ENCODE data around the gene RAD51B.

Gene RAD51B

GRCh38 chr14:68584786-68585185 lies 765.2 kb downstream of the RAD51B start:
- FAIRE-seq (no peak), DNase-seq (ENCODE audit: insufficient read length, low spot score) (no peak)

- FAIRE-seq (no peak), DNase-seq (ENCODE audit: insufficient read length, low spot score) (no peak)
These were observed 766.1 kb downstream of the RAD51B start for GRCh38 chr14:68585690-68586089.

DNA sequence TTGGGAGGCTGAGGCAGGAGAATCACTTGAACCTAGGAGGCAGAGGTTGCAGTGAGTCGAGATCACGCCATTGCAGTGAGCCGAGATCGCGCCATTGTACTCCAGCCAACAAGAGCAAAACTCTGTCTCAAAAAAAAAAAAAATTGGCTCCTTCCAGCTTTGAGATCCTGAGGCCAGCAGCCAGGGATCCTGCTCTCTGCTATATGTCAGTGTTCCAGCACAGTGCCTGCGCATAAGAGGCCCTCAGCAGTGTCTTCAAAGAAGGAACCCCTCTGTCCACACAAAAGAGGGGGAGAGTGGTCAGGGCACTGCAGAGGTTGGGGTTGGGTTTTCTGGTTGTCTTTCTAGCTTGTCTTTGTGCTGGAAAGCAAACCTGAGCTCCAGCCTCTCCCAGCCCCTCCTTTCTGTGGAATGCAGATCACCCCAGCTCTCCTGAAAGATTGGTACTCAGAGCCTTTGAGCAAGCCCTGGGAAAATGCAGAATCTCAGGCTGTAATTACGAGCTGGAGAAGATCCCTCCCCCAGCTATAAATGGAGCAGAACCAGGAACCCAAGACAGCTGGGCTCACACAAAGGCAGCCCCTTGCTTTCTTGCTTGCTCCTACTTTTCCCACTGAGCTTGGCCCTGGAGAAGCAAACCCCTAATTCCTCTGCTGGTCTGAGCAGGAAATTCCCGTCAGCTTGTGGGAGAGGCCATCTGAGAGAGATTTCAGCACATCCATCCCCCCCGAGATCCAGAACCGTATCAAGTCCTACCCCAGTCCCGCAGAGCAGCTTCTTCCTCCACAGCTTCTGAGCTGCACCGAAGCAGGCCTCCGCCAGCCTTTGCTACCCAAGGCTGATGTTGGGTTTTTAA lies 767.5 kb downstream of the RAD51B start:
- no peak for DNase-seq (ENCODE audit: insufficient read length, low spot score)
- FAIRE-seq: peak; percentile 86

- FAIRE-seq (peak; percentile 84), DNase-seq (ENCODE audit: insufficient read length, low spot score) (no peak)
These were observed 768.4 kb downstream of the RAD51B start for GRCh38 chr14:68587931-68588330.

- peak; percentile 99 for FAIRE-seq
- no peak for DNase-seq (ENCODE audit: insufficient read length, low spot score)
These were observed 770.0 kb downstream of the RAD51B start for GRCh38 chr14:68589447-68590200.

GRCh38 chr14:68590201-68590522 lies 770.6 kb downstream of the RAD51B start:
- FAIRE-seq (no peak), DNase-seq (ENCODE audit: insufficient read length, low spot score) (no peak)

- DNase-seq (ENCODE audit: insufficient read length, low spot score): no peak
- FAIRE-seq: no peak
These were observed 772.2 kb downstream of the RAD51B start for GRCh38 chr14:68591786-68592185.

GRCh38 chr14:68592948-68593556 lies 773.5 kb downstream of the RAD51B start:
- FAIRE-seq (no peak), DNase-seq (ENCODE audit: insufficient read length, low spot score) (no peak)

GRCh38 chr14:68593806-68594536 lies 774.4 kb downstream of the RAD51B start:
- peak; percentile 91 for FAIRE-seq
- DNase-seq (ENCODE audit: insufficient read length, low spot score): peak; percentile 80

- DNase-seq (ENCODE audit: insufficient read length, low spot score) (no peak), FAIRE-seq (no peak)
These were observed 775.3 kb downstream of the RAD51B start for GRCh38 chr14:68594737-68595380.

DNA sequence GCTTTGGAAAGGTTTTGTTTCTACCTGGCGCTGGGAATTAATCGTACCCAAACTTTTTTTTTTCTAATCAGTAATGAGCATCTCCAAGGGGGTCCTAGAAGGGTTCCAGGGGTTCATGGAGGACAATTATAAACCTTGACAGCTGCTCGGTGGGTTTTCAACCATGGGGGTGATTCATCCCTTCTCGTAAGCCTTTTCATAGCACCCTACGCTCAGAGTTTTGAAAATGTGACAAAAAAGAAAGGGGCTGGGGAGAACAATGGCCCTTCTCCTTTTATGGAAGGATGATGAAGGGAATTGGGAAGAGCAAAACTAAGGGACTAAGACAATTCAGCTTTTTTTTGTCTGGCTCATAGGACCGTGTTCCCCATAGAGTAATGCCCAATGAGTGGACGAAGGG lies 776.6 kb downstream of the RAD51B start:
- FAIRE-seq (no peak), DNase-seq (ENCODE audit: insufficient read length, low spot score) (no peak)

DNA sequence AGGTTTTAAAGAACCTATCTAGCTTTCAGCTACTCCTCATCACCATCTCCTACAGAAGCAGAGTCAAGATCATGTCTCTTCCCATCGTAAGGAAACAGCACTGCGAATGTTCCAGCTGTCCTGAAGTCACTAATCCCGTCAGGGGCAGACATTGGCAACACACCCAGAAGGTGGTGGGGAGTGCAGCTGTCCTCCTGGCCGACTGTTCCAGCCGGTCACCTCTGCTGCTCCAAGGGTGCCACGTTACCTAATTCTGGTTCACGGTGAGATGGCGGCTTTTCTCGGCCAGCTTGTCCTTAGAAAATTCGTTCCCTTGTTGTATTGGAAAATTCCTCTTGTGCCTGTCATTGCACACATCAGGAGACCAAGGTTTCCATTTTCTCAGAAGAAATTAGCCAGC lies 777.1 kb downstream of the RAD51B start:
- DNase-seq (ENCODE audit: insufficient read length, low spot score): no peak
- FAIRE-seq: no peak

DNA sequence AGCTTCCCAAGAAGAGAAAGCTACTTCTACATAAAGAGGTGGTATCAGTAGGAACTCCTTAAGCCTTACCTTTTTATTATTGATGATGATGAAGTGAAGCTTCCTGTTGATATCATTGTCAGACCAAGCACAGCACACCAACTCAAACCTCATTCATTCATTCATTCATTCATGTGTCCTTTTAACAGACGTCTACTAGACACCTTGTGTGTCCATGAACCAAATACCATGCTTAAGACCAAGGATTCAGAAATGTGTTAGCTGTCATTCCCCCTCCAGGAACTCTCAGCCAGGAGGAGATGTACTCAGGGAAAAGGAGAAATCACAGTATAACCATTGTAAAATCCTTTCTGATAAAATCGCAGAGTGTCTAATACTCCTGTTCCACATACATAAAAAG lies 778.5 kb downstream of the RAD51B start:
- FAIRE-seq (no peak), DNase-seq (ENCODE audit: insufficient read length, low spot score) (no peak)

DNA sequence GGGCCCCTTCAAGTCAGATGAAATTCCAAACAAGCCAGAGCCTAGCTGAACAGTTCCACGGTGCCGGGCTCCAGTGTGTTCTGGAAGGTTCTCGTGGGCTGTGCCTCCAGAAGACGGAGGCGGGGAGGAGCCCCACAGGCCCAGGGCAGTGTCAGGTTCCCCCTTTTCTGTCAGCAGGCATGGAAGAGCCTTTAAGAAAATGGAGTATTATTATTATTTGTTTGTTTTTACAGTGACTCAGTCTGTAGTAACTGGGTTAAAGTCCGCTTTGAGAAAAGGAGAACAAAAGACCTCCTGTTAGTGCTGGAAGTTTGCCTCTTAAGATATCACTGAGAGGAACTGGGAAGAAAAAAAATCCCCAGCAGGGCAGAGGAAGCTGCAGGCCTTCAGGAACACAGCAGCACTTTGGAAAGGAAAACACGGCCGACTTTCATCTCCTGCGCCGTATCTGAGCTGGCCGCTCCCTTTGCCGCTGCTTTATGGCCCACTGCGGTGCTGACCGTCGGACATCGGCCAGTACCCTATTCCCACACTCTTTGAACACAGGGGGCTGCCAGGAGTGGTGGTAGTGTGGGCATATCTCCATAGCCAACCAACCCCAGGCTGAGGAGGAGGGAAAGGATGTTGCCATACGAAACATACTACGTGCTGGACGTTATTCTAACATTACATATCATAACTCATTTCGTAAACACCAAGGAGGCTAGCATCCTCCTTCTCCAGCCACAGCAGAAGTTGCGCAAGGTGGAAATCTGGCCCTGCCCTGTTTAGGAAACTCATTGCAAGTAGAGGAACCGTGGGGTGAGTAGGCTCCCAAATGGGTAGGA lies 779.3 kb downstream of the RAD51B start:
- FAIRE-seq (peak; percentile 99), DNase-seq (ENCODE audit: insufficient read length, low spot score) (peak; percentile 94)

- FAIRE-seq (peak; percentile 64), DNase-seq (ENCODE audit: insufficient read length, low spot score) (no peak)
These were observed 780.5 kb downstream of the RAD51B start for GRCh38 chr14:68599896-68600610.

DNA sequence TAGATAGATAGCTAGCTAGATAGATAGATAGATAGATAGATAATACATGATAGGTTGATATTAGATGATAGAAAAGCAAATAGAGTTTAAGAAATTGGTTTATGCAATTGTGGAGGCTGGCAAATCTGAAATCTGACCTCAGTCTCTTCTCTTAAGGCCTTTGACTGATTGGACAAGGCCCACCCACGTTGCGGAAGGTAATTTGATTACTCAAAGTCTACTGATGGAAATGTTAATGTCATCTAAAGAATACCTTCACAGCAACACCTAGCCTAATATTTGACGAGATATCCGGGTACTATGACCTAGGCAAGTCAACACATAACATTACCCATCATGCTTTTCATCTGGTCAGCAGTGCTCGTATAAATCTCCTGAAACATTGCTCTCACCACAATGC lies 782.9 kb downstream of the RAD51B start:
- no peak for FAIRE-seq
- no peak for DNase-seq (ENCODE audit: insufficient read length, low spot score)

- FAIRE-seq: peak; percentile 62
- DNase-seq (ENCODE audit: insufficient read length, low spot score): no peak
These were observed 784.2 kb downstream of the RAD51B start for GRCh38 chr14:68603533-68604360.

DNA sequence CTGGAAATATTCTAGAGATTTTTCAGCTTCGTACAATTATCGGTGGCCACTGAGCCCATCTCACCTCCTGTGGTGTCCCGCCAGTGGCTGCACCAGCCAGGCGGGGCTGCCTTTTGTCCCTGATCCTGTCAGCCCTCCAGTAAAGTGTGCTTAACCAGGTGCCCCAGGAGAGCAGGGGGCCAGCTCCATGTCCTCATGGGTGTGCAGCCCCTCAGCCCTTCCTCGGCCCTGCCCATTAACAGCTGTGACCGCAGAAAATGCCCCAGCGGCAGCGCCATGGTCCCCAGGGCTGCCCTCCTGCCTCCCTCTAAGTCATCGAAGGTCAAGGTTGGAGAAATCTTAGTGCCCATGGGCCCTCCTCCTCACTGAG lies 784.8 kb downstream of the RAD51B start:
- no peak for FAIRE-seq
- no peak for DNase-seq (ENCODE audit: insufficient read length, low spot score)

Measured in HTR-8/SVneo (cell line).